CD4-positive, CD25-positive, alpha-beta regulatory T cell (primary cell): ENCODE measurements around the gene CIROP. TPM values are rescaled to one million over a fixed set of nuclear protein-coding genes. Genes with fewer than 3 reads are reported as not detected.

Experiments
- ATAC-seq, 2 donors: fragments of 150-1000 bp; cut with Tn5 transposase; one replicate each; pipeline ENCODE4 v1.10.0; 2021; ENCODE audit warnings: low read depth in 2 of 2, moderate number of reproducible peaks in 2 of 2, moderate library complexity in 1 of 2
- DNase-seq, 3 donors: peaks; one replicate each; pipeline versions ENCODE4 v3.0.0 to v3.0.0-alpha.2; 2012 to 2022; ENCODE audit warnings: mixed read lengths in 1 of 3
- H3K27ac ChIP-seq: one replicate; pipeline ENCODE4 v1.7.0; 2013; ENCODE audit warnings: mild to moderate bottlenecking, low read length; ENCODE audit not compliant: insufficient read depth, poor library complexity, severe bottlenecking
- H3K27me3 ChIP-seq: one replicate; pipeline ENCODE4 v1.7.0; 2013; ENCODE audit warnings: low read length; ENCODE audit not compliant: control insufficient read depth, insufficient read depth
- H3K36me3 ChIP-seq: one replicate; pipeline ENCODE4 v1.7.0; 2013; ENCODE audit warnings: mild to moderate bottlenecking, low read length, moderate library complexity; ENCODE audit not compliant: control insufficient read depth, insufficient read depth
- H3K4me1 ChIP-seq: 2 replicates; pipeline ENCODE4 v1.7.0; 2013; ENCODE audit warnings: mild to moderate bottlenecking, low read length; ENCODE audit not compliant: insufficient read depth, control insufficient read depth, poor library complexity, severe bottlenecking
- H3K4me3 ChIP-seq: one replicate; pipeline ENCODE4 v1.7.0; 2013; ENCODE audit warnings: low read depth, mild to moderate bottlenecking, low read length, moderate library complexity
- H3K9me3 ChIP-seq, 2 experiments: 1 replicate in 1 of 2; 2 replicates in 1 of 2; pipeline ENCODE4 v1.7.0; 2013; ENCODE audit warnings: low read length in 2 of 2, mild to moderate bottlenecking in 1 of 2, moderate library complexity in 1 of 2; ENCODE audit not compliant: control insufficient read depth in 2 of 2
- H3K27ac Mint-ChIP-seq, 3 donors: one replicate each; pipeline ENCODE4 v1.8.0; 2020 to 2022; ENCODE audit warnings: mild to moderate bottlenecking in 3 of 3, mixed read lengths in 3 of 3, moderate library complexity in 2 of 3
- H3K27me3 Mint-ChIP-seq: one replicate; pipeline ENCODE4 v1.8.0; 2022; ENCODE audit warnings: mild to moderate bottlenecking, mixed read lengths
- H3K36me3 Mint-ChIP-seq: one replicate; pipeline ENCODE4 v1.8.0; 2020; ENCODE audit warnings: mixed read lengths
- H3K4me1 Mint-ChIP-seq, 4 donors: one replicate each; pipeline ENCODE4 v1.8.0; 2020 to 2022; ENCODE audit warnings: mixed read lengths in 4 of 4, mild to moderate bottlenecking in 1 of 4
- H3K4me3 Mint-ChIP-seq, 4 donors: one replicate each; pipeline ENCODE4 v1.8.0; 2020 to 2022; ENCODE audit warnings: mild to moderate bottlenecking in 4 of 4, mixed read lengths in 4 of 4, moderate library complexity in 3 of 4
- H3K9me3 Mint-ChIP-seq, 7 donors: one replicate each; pipeline ENCODE4 v1.8.0; 2020 to 2022; ENCODE audit warnings: mixed read lengths in 7 of 7, mild to moderate bottlenecking in 3 of 7, moderate library complexity in 2 of 7
- polyA plus RNA-seq, 4 donors: library from polyadenylated mRNA; unstranded; fragments of 300-500 nt; fragmentation: Illumina TruSeq; gene quantifications; one replicate each; pipeline ENCODE4 v1.2.3, GENCODE V29; 2021
- total RNA-seq: library from RNA; stranded (reverse); gene quantifications from one replicate; pipeline ENCODE4 v1.2.3, GENCODE V29; 2022

CIROP gene
- total and polyA plus RNA-seq, 5 donors from 2014 or later = 0.23 TPM; not detected in 4

DNA sequence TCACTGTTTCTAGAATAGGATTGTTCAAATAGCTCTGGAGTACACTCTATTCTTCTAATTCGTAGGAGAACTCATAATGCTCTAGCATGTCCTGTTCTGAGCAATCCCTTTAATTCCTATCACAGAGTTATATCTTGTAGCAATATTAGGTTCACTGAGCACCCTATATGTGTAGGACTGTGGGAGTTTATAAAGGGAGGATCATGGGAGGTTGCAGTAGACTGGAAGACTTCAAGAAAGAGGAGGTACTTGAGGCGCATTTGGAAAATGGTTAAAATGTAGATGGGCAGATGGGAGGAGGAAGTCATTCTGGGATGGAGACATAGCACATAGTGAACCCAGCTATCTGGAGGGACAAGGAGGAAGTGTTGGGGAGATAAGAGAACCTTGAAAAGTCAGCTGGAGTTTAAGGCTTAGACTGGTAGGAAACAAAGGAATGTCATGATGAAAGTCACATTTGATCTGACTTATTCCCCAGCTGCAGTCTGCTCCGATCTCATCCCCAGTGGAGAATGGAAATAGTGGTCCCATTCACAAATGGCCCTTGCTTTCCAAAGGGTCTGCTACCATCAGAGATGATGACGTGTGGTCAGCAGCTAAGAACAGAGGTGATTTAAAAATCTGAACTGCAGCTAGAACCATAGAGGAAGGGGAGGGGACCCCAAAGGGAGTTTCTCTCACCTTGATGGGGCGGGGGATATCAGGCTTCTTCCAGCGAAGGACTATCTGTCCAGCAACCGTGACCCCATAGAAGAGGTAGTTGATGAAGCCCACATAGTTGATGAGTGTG lies 24.4 kb upstream of the CIROP start:
- Histone ChIP-seq H3K4me3 (no peak overlapping the region), H3K27me3 (peaks cover 2% of the 10 kb centered on the region), H3K4me1 (no peaks in the 10 kb centered on the region), H3K36me3 (no peaks in the 10 kb centered on the region), H3K9me3 (no peaks in the 10 kb centered on the region), H3K27ac (no peak overlapping the region)
- Mint-ChIP-seq H3K27ac (peak overlapping the region in 1 of 3 donors; percentile 22), H3K4me1 (peaks cover 0 to 7% (median 3%) of the 10 kb centered on the region in 4 donors), H3K27me3 (peaks cover 12% of the 10 kb centered on the region), H3K4me3 (no peak overlapping the region), H3K9me3 (no peaks in the 10 kb centered on the region), H3K36me3 (no peaks in the 10 kb centered on the region)
- ATAC-seq (no peak), DNase-seq (no peak)

DNA sequence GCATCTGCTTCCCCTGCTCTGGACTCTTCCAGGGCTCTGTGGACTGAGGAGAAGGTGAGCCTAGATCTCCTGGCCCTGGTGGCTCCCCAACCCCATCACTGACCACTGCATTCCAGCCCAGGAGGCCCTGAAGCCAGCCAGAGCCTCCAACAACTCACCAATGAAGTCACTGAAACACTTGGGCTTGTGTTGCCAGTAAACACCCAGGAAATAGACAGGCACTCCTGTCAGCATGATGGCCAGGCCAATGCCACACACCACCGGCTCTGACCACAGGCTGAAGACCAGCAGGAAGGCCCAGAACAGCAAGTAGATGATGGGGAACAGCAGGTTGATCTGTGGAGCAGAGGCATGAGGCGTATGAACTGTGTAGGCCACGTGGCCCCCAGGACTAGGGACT lies 23.1 kb upstream of the CIROP start:
- peaks cover 2% of the 10 kb centered on the region for H3K27me3 ChIP-seq
- H3K9me3 Mint-ChIP-seq = no peaks in the 10 kb centered on the region
- no peak overlapping the region for H3K27ac ChIP-seq
- peaks cover 0 to 7% (median 3%) of the 10 kb centered on the region in 4 donors for H3K4me1 Mint-ChIP-seq
- no peak overlapping the region for H3K4me3 ChIP-seq
- no peaks in the 10 kb centered on the region for H3K9me3 ChIP-seq
- no peak overlapping the region for H3K4me3 Mint-ChIP-seq
- H3K36me3 ChIP-seq = no peaks in the 10 kb centered on the region
- no peak overlapping the region for H3K27ac Mint-ChIP-seq
- H3K36me3 Mint-ChIP-seq = no peaks in the 10 kb centered on the region
- peaks cover 12% of the 10 kb centered on the region for H3K27me3 Mint-ChIP-seq
- no peaks in the 10 kb centered on the region for H3K4me1 ChIP-seq
- ATAC-seq (no peak), DNase-seq (no peak)

DNA sequence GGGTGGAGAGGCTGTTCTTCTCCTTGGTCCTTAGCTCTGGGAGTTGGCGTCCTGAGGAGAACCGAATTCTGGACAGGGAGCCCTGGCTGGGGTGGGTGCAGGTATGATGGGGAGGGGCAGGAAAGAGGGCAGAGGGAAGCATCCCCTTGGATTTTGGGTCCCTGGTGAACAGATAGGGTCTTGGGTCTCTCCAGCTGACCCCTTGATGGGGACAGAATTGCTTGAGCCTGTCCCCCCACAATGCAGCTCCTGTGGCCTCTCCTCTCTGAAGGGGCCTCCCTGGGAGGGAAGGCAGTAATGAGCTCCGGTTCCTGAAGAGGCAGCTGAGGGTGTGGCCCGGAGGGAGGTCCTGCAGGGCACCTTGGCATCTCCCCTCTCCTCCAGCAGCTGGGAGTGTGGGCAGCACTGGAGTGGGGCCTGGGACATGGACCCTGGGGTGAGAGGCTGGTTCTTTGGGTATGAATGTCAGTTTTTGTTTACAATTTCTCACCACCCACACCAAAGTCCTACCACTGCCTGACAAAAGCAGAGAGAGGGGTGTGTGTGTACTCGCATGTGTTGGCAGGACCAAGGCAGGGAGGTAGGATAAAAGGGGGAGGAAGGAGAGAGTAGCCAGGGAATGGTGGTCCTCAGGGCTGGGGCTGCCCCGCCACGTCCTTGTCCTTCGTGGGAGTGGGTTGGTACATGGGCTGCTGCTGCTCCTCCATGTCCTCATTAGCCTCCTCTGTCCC lies 21.9 kb upstream of the CIROP start:
- no peak overlapping the region for H3K27ac Mint-ChIP-seq

DNA sequence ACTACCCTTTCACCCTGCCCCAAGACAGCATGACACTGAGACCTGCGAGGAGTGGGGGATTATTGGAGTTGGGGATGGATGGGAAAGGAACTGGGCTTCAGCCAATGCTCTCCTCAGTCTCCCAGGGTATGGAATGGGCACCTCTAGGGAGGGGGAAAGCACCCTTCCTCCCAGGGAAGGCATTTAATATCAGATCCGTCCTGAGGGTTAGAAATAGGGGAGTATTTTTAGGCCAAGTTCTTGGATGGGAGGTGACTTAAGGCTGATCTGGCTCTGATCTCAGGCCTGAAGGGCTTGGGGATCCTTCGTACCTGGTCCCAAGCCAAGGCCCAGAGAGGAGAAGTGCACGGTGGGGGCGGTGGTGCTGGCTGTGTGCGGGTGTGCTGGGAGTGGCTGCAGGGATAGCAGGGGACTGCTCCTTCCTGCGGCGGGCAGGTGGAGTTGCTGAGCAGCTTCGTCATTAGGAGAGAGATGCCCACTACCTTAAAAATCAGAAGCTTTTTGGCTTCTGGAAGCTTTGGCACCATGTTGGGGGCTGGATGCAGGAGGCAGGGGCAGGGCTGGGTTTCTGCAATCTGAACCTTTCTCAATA lies 21.2 kb upstream of the CIROP start:
- Histone ChIP-seq H3K4me3 (no peak overlapping the region), H3K27me3 (peaks cover 2% of the 10 kb centered on the region), H3K36me3 (no peaks in the 10 kb centered on the region), H3K4me1 (peaks cover 7% of the 10 kb centered on the region), H3K27ac (no peak overlapping the region), H3K9me3 (no peaks in the 10 kb centered on the region)
- ATAC-seq (no peak), DNase-seq (no peak)
- peaks cover 0 to 16% (median 9%) of the 10 kb centered on the region in 4 donors for H3K4me1 Mint-ChIP-seq
- H3K27me3 Mint-ChIP-seq = peaks cover 8% of the 10 kb centered on the region
- H3K36me3 Mint-ChIP-seq = no peaks in the 10 kb centered on the region
- no peaks in the 10 kb centered on the region for H3K9me3 Mint-ChIP-seq
- no peak overlapping the region for H3K27ac Mint-ChIP-seq
- H3K4me3 Mint-ChIP-seq = no peak overlapping the region

More for the DNA sequence above, 21.9 kb upstream of the CIROP start:
- Mint-ChIP-seq H3K4me3 (no peak overlapping the region), H3K4me1 (peaks cover 0 to 9% (median 4%) of the 10 kb centered on the region in 4 donors), H3K36me3 (no peaks in the 10 kb centered on the region), H3K9me3 (no peaks in the 10 kb centered on the region), H3K27me3 (peaks cover 12% of the 10 kb centered on the region)
- Histone ChIP-seq H3K27ac (no peak overlapping the region), H3K4me1 (no peaks in the 10 kb centered on the region), H3K4me3 (no peak overlapping the region), H3K36me3 (no peaks in the 10 kb centered on the region), H3K27me3 (peaks cover 2% of the 10 kb centered on the region), H3K9me3 (no peaks in the 10 kb centered on the region)
- ATAC-seq (no peak), DNase-seq (no peak)

DNA sequence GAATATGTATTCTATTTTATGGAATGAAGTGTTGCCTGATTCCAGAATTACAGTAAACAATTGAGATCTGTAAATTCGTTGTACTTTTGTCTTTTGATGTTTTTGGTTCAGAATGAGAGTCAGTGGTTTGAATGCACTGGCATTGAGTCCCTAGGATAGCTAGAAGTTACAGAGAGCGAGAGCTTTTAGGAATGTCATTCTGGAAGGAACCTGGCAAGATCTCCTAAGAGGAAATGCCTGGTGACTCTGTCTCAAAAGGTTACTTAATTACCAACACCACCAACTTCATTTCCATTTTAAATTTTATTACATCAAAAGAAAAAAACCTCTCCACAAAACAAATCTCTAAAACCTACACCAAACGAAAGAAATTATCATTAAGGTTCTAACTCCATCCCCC lies 20.2 kb upstream of the CIROP start:
- Histone ChIP-seq H3K27me3 (no peaks in the 10 kb centered on the region), H3K27ac (no peak overlapping the region), H3K9me3 (no peaks in the 10 kb centered on the region), H3K4me3 (no peak overlapping the region), H3K4me1 (peaks cover 17% of the 10 kb centered on the region), H3K36me3 (no peaks in the 10 kb centered on the region)
- no peaks in the 10 kb centered on the region for H3K27me3 Mint-ChIP-seq
- no peak overlapping the region for H3K4me3 Mint-ChIP-seq
- ATAC-seq (no peak), DNase-seq (no peak)
- H3K27ac Mint-ChIP-seq = peak overlapping the region in 1 of 3 donors; percentile 28
- peaks cover 0 to 26% (median 18%) of the 10 kb centered on the region in 4 donors for H3K4me1 Mint-ChIP-seq
- no peaks in the 10 kb centered on the region for H3K9me3 Mint-ChIP-seq
- no peaks in the 10 kb centered on the region for H3K36me3 Mint-ChIP-seq

DNA sequence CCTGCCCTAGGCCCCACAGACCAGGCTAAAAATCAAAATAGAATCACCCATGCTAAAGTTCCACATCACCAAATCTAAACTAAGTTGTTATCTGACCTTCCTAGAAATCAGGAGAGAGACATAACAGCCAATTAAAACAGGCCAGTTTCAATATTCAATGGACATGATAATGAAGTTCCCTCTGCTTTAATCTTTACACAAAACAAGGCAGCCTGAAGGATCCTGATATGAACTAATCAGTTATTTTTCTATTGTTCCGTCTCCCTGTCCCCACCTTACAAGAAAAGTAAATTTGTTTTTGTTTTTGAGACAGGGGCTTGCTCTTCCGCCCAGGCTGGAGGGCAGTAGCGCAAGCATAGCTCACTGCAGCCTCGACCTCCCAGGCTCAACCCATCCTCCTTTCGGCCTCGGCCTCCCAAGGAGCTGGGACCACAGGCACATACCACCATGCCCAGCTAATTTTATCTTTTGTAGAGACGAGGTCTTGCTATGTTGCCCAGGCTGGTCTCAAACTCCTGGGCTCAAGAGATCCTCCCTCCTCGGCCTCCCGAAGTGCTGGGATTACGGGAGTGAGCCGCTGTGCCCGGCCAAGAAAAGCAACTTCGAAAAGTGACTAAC lies 19.7 kb upstream of the CIROP start:
- peaks cover 0 to 31% (median 22%) of the 10 kb centered on the region in 4 donors for H3K4me1 Mint-ChIP-seq

DNA sequence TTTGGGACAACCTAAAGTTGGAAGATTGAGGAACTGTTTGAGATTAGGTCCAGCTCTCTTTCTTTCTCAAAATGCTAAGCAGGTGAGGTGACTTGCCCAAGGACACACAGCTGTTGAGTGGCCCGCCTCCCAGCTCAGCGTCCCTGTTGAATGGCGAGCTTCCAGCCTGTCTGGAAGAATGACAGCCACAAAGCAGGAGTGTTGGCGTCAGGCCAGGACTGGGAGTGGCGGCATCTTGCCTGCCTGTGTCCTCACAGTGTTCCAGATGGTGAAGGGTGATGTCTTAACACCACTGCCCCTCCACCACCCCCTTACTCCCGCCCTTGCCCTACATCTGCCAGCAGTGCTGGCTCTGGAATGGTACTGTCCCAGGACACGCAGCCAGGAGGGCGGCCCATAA lies 18.6 kb upstream of the CIROP start:
- Histone ChIP-seq H3K9me3 (no peaks in the 10 kb centered on the region), H3K36me3 (no peaks in the 10 kb centered on the region), H3K27ac (no peak overlapping the region), H3K4me3 (no peak overlapping the region), H3K4me1 (peaks cover 30% of the 10 kb centered on the region), H3K27me3 (no peaks in the 10 kb centered on the region)
- H3K4me3 Mint-ChIP-seq = no peak overlapping the region
- no peaks in the 10 kb centered on the region for H3K9me3 Mint-ChIP-seq
- H3K27me3 Mint-ChIP-seq = peaks cover 4% of the 10 kb centered on the region
- H3K4me1 Mint-ChIP-seq = peaks cover 0 to 39% (median 25%) of the 10 kb centered on the region in 4 donors
- H3K27ac Mint-ChIP-seq = peak overlapping the region in 1 of 3 donors; percentile 71
- DNase-seq (no peak), ATAC-seq (no peak)
- no peaks in the 10 kb centered on the region for H3K36me3 Mint-ChIP-seq

More for the DNA sequence above, 19.7 kb upstream of the CIROP start:
- H3K27me3 Mint-ChIP-seq = no peaks in the 10 kb centered on the region
- peaks cover 22% of the 10 kb centered on the region for H3K4me1 ChIP-seq
- H3K4me3 ChIP-seq = no peak overlapping the region
- no peaks in the 10 kb centered on the region for H3K27me3 ChIP-seq
- DNase-seq (no peak), ATAC-seq (no peak)
- H3K36me3 ChIP-seq = no peaks in the 10 kb centered on the region
- no peaks in the 10 kb centered on the region for H3K9me3 Mint-ChIP-seq
- H3K36me3 Mint-ChIP-seq = no peaks in the 10 kb centered on the region
- no peak overlapping the region for H3K27ac ChIP-seq
- H3K9me3 ChIP-seq = no peaks in the 10 kb centered on the region
- no peak overlapping the region for H3K27ac Mint-ChIP-seq
- no peak overlapping the region for H3K4me3 Mint-ChIP-seq
